Right atrium auricular region (tissue), 2 donors: ENCODE data around the gene CCBE1. TPM values are rescaled to one million over a fixed set of nuclear protein-coding genes. Genes with fewer than 3 reads are reported as not detected.

ENCODE experiments used
- DNase-seq: peaks from one replicate; pipeline ENCODE4 v3.0.0-alpha.2; 2019; ENCODE audit warnings: low spot score
- H3K27ac ChIP-seq, 2 donors: fragments of 200-600 bp; sonication (generic); 1 replicate in 1 of 2; 2 replicates in 1 of 2; pipeline ENCODE4 v1.5.1; 2016 to 2019
- H3K27me3 ChIP-seq, 2 donors: fragments of 200-600 bp; sonication (generic); one replicate each; pipeline versions ENCODE4 v1.5.1 to v1.6.0; 2017 to 2019
- H3K36me3 ChIP-seq: fragments of 200-600 bp; sonication (generic); one replicate; pipeline ENCODE4 v1.5.1; 2016
- H3K4me1 ChIP-seq, 2 donors: fragments of 200-600 bp; sonication (generic); one replicate each; pipeline versions ENCODE4 v1.5.1 to v1.6.0; 2017 to 2019
- H3K4me3 ChIP-seq, 2 donors: fragments of 200-600 bp; sonication (generic); 1 replicate in 1 of 2; 2 replicates in 1 of 2; pipeline ENCODE4 v1.5.1; 2017 to 2019; ENCODE audit warnings: mild to moderate bottlenecking in 1 of 2, moderate library complexity in 1 of 2
- H3K9me3 ChIP-seq, 2 donors: fragments of 200-600 bp; sonication (generic); one replicate each; pipeline ENCODE4 v1.5.1; 2019
- CTCF ChIP-seq, 2 donors: fragments of 200-600 bp; sonication (generic); IDR thresholded peaks; one replicate each; pipeline ENCODE4 v1.5.1; 2019; ENCODE audit warnings: antibody characterized with exemption in 2 of 2
- total RNA-seq, 2 donors: library from RNA; depleted of rRNA; stranded (reverse); fragments of >200 nt; gene quantifications; one replicate each; pipeline ENCODE4 v1.1.0, GENCODE V29; 2016

CCBE1 gene
- total RNA-seq, 2 donors from 2014 or later = 0.44 to 0.94 TPM

- no peak overlapping the region for H3K4me3 ChIP-seq
- no peaks in the 10 kb centered on the region for H3K36me3 ChIP-seq
- TF ChIP-seq CTCF (IDR thresholded peaks at IDR 0.05) = no peak
- H3K27ac ChIP-seq = no peak overlapping the region
- no peak for DNase-seq
- no peaks in the 10 kb centered on the region for H3K27me3 ChIP-seq
- H3K4me1 ChIP-seq = no peaks in the 10 kb centered on the region
- no peaks in the 10 kb centered on the region for H3K9me3 ChIP-seq
Measured at GRCh38 chr18:59659508-59660170, 37.6 kb downstream of the CCBE1 start.

GRCh38 chr18:59658941-59659340, 38.3 kb downstream of the CCBE1 start:
- Histone ChIP-seq H3K27me3 (no peaks in the 10 kb centered on the region), H3K36me3 (no peaks in the 10 kb centered on the region), H3K9me3 (no peaks in the 10 kb centered on the region), H3K4me3 (no peak overlapping the region), H3K4me1 (no peaks in the 10 kb centered on the region), H3K27ac (no peak overlapping the region)
- TF ChIP-seq CTCF (IDR thresholded peaks at IDR 0.05) = no peak
- no peak for DNase-seq

- no peaks in the 10 kb centered on the region for H3K9me3 ChIP-seq
- no peaks in the 10 kb centered on the region for H3K27me3 ChIP-seq
- no peak for TF ChIP-seq CTCF (IDR thresholded peaks at IDR 0.05)
- H3K4me3 ChIP-seq = no peak overlapping the region
- H3K4me1 ChIP-seq = no peaks in the 10 kb centered on the region
- no peak for DNase-seq
- H3K27ac ChIP-seq = no peak overlapping the region
- no peaks in the 10 kb centered on the region for H3K36me3 ChIP-seq
Measured at GRCh38 chr18:59657012-59657411, 40.2 kb downstream of the CCBE1 start.

- H3K27ac ChIP-seq = no peak overlapping the region
- H3K4me3 ChIP-seq = no peak overlapping the region
- H3K36me3 ChIP-seq = no peaks in the 10 kb centered on the region
- no peak for TF ChIP-seq CTCF (IDR thresholded peaks at IDR 0.05)
- no peaks in the 10 kb centered on the region for H3K4me1 ChIP-seq
- no peak for DNase-seq
- H3K9me3 ChIP-seq = no peaks in the 10 kb centered on the region
- no peaks in the 10 kb centered on the region for H3K27me3 ChIP-seq
Measured at GRCh38 chr18:59656373-59656887, 40.8 kb downstream of the CCBE1 start.

- DNase-seq = no peak
- no peaks in the 10 kb centered on the region for H3K36me3 ChIP-seq
- no peaks in the 10 kb centered on the region for H3K9me3 ChIP-seq
- H3K27me3 ChIP-seq = no peaks in the 10 kb centered on the region
- no peak for TF ChIP-seq CTCF (IDR thresholded peaks at IDR 0.05)
- no peak overlapping the region for H3K27ac ChIP-seq
- H3K4me3 ChIP-seq = no peak overlapping the region
- no peaks in the 10 kb centered on the region for H3K4me1 ChIP-seq
Measured at GRCh38 chr18:59655676-59656075, 41.5 kb downstream of the CCBE1 start.

DNA sequence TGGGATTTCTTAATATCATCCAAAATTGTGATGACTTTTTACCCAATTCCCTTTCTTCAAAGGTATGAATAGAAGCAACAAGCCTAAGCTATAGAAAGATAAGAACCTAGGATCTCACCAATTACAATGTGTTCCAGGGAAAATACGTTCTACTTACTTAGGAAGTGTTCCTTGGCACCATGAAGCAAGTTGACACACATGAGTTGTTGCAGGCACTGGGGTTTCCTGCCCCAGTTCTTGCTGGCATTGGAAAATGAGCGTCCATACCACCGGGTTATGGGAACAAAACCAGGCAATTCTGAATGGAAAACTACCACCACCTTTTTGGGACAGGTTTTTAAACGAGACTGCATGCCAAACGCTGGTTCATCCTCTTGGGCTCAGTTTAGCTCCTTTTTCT, 46.2 kb downstream of the CCBE1 start:
- Histone ChIP-seq H3K27ac (no peak overlapping the region), H3K4me3 (no peak overlapping the region), H3K36me3 (no peaks in the 10 kb centered on the region), H3K27me3 (no peaks in the 10 kb centered on the region), H3K4me1 (no peaks in the 10 kb centered on the region), H3K9me3 (no peaks in the 10 kb centered on the region)
- no peak for TF ChIP-seq CTCF (IDR thresholded peaks at IDR 0.05)
- no peak for DNase-seq
